IMR-90 (cell line): ENCODE results near the gene TMEM235. TPM values are rescaled to one million over a fixed set of nuclear protein-coding genes. Genes with fewer than 3 reads are reported as not detected.

Experiments
- ATAC-seq: fragments of 200-7000 bp; cut with Tn5 transposase; 2 replicates; pipeline ENCODE4 v1.9.1; 2020; ENCODE audit warnings: low read depth, mild to moderate bottlenecking, moderate library complexity
- BruUV-seq: library from RNA; stranded (reverse); fragments of 400-500 nt; replicated peaks from 2 replicates; lab custom pipeline; 2021; lab: Mats Ljungman, UMichigan
- CTCF ChIA-PET: fragments of 300-600 bp; formaldehyde crosslinking; extraction: SDS; loops from one replicate; lab custom pipeline; 2021; ENCODE audit warnings: antibody characterized with exemption; lab: Yijun Ruan, JAX
- POLR2A ChIA-PET: fragments of 300-600 bp; sonication (Branson Sonifier 250); formaldehyde crosslinking; loops from one replicate; lab custom pipeline; 2022; ENCODE audit warnings: antibody characterized with exemption; ENCODE audit not compliant: unreplicated experiment; lab: Charles Lee
- DNase-seq: peaks from one replicate; pipeline ENCODE4 v3.0.0; 2013
- H2AFZ ChIP-seq: replicated peaks from 2 replicates; pipeline ENCODE3; 2013; ENCODE audit warnings: low read length, mild to moderate bottlenecking; ENCODE audit not compliant: poor library complexity
- H2AK5ac ChIP-seq: 2 replicates; pipeline ENCODE4 v1.6.1; 2013; ENCODE audit warnings: low read depth, low read length, inconsistent platforms
- H2AK9ac ChIP-seq: replicated peaks from 2 replicates; pipeline ENCODE3; 2013; ENCODE audit warnings: mild to moderate bottlenecking, low read depth, low read length, moderate library complexity; ENCODE audit not compliant: poor library complexity
- H2BK120ac ChIP-seq: 2 replicates; pipeline ENCODE4 v1.6.1; 2013; ENCODE audit warnings: low read depth, low read length, inconsistent platforms
- H2BK15ac ChIP-seq: 3 replicates; pipeline ENCODE4 v1.6.1; 2013; ENCODE audit warnings: low read depth, low read length, inconsistent platforms
- H2BK20ac ChIP-seq: 2 replicates; pipeline ENCODE4 v1.6.1; 2013; ENCODE audit warnings: low read depth, mild to moderate bottlenecking, inconsistent platforms, low read length, moderate library complexity
- H2BK5ac ChIP-seq: 2 replicates; pipeline ENCODE4 v1.6.1; 2013; ENCODE audit warnings: mild to moderate bottlenecking, low read depth, low read length, inconsistent platforms; ENCODE audit not compliant: poor library complexity, severe bottlenecking
- H3K14ac ChIP-seq: replicated peaks from 2 replicates; pipeline ENCODE4 v1.6.1; 2013; ENCODE audit warnings: low read depth, low read length, inconsistent platforms
- H3K18ac ChIP-seq: 2 replicates; pipeline ENCODE4 v1.6.1; 2013; ENCODE audit warnings: low read depth, low read length, control low read depth
- H3K23ac ChIP-seq: 2 replicates; pipeline ENCODE4 v1.6.1; 2013; ENCODE audit warnings: low read depth, low read length, inconsistent platforms
- H3K27ac ChIP-seq: 2 replicates; pipeline ENCODE4 v1.5.1; 2013; ENCODE audit warnings: mild to moderate bottlenecking, control low read depth, low read length; ENCODE audit not compliant: insufficient read depth
- H3K27me3 ChIP-seq: 2 replicates; pipeline ENCODE4 v1.6.1; 2013; ENCODE audit warnings: low read length; ENCODE audit not compliant: control insufficient read depth, insufficient read depth
- H3K36me3 ChIP-seq: 2 replicates; pipeline ENCODE4 v1.6.1; 2013; ENCODE audit warnings: low read length, mixed read lengths; ENCODE audit not compliant: control insufficient read depth, insufficient read depth
- H3K4ac ChIP-seq: 2 replicates; pipeline ENCODE4 v1.6.1; 2013; ENCODE audit warnings: low read depth, low read length, inconsistent platforms
- H3K4me1 ChIP-seq: 2 replicates; pipeline ENCODE4 v1.6.1; 2013; ENCODE audit warnings: low read length, mixed read lengths; ENCODE audit not compliant: control insufficient read depth, insufficient read depth
- H3K4me2 ChIP-seq: 2 replicates; pipeline ENCODE4 v1.6.1; 2013; ENCODE audit warnings: low read depth, mild to moderate bottlenecking, control low read depth, low read length, moderate library complexity
- H3K4me3 ChIP-seq: 2 replicates; pipeline ENCODE4 v1.5.1; 2013; ENCODE audit warnings: low read depth, mild to moderate bottlenecking, control low read depth, low read length, moderate library complexity; ENCODE audit not compliant: insufficient read depth
- H3K56ac ChIP-seq: 2 replicates; pipeline ENCODE4 v1.6.1; 2013; ENCODE audit warnings: low read length, inconsistent platforms; ENCODE audit not compliant: insufficient read depth; ENCODE audit errors: extremely low read depth
- H3K79me1 ChIP-seq, 2 experiments: 2 replicates each; pipeline ENCODE4 v1.6.1; 2013; ENCODE audit warnings: low read length in 2 of 2, inconsistent platforms in 1 of 2, low read depth in 1 of 2
- H3K9ac ChIP-seq: 2 replicates; pipeline ENCODE4 v1.6.1; 2013; ENCODE audit warnings: low read depth, low read length, control low read depth
- H3K9me1 ChIP-seq: 2 replicates; pipeline ENCODE4 v1.6.1; 2013; ENCODE audit warnings: low read length, inconsistent platforms; ENCODE audit not compliant: insufficient read depth
- H3K9me3 ChIP-seq: 2 replicates; pipeline ENCODE4 v1.6.1; 2013; ENCODE audit warnings: low read length; ENCODE audit not compliant: control insufficient read depth, insufficient read depth
- H4K20me1 ChIP-seq: 2 replicates; pipeline ENCODE4 v1.6.1; 2013; ENCODE audit warnings: low read length, inconsistent platforms; ENCODE audit not compliant: insufficient read depth
- H4K5ac ChIP-seq: 2 replicates; pipeline ENCODE4 v1.6.1; 2013; ENCODE audit warnings: mild to moderate bottlenecking, low read depth, low read length, control low read depth
- H4K8ac ChIP-seq, 2 experiments: 2 replicates each; pipeline ENCODE4 v1.6.1; 2013; ENCODE audit warnings: low read depth in 2 of 2, low read length in 2 of 2, control low read depth in 1 of 2, inconsistent platforms in 1 of 2
- H4K91ac ChIP-seq: 2 replicates; pipeline ENCODE4 v1.6.1; 2013; ENCODE audit warnings: low read depth, low read length, inconsistent platforms; ENCODE audit not compliant: insufficient read depth
- CEBPB ChIP-seq: IDR thresholded peaks from 2 replicates; pipeline ENCODE4 v1.6.1; 2012; ENCODE audit warnings: low read depth, low read length, improper control_type of control experiment
- CTCF ChIP-seq: conservative IDR thresholded peaks from 2 replicates; pipeline ENCODE4 v1.5.1; 2012; ENCODE audit warnings: mild to moderate bottlenecking, low read depth, low read length, improper control_type of control experiment
- ELK1 ChIP-seq: fragments of 150-350 bp; IDR thresholded peaks from 2 replicates; pipeline ENCODE4 v1.6.1; 2016; ENCODE audit warnings: low read depth, mild to moderate bottlenecking, low read length, moderate library complexity, borderline replicate concordance
- FOS ChIP-seq: fragments of 150-350 bp; IDR thresholded peaks from 2 replicates; pipeline ENCODE4 v1.6.1; 2016; ENCODE audit warnings: low read depth, low read length
- MAZ ChIP-seq: IDR thresholded peaks from 2 replicates; pipeline ENCODE4 v1.6.1; 2012; ENCODE audit warnings: low read depth, mild to moderate bottlenecking, low read length, improper control_type of control experiment, moderate library complexity, borderline replicate concordance
- MXI1 ChIP-seq: IDR thresholded peaks from 2 replicates; pipeline ENCODE4 v1.6.1; 2012; ENCODE audit warnings: low read depth, mild to moderate bottlenecking, low read length, moderate library complexity, borderline replicate concordance
- NFE2L2 ChIP-seq: fragments of 150-350 bp; IDR thresholded peaks from 2 replicates; pipeline ENCODE4 v1.6.1; 2016; ENCODE audit warnings: low read depth, mild to moderate bottlenecking, low read length
- POLR2A ChIP-seq: IDR thresholded peaks from 2 replicates; pipeline ENCODE4 v1.6.1; 2012; ENCODE audit warnings: mild to moderate bottlenecking, low read depth, low read length
- RAD21 ChIP-seq: IDR thresholded peaks from 2 replicates; pipeline ENCODE4 v1.6.1; 2012; ENCODE audit warnings: low read length, improper control_type of control experiment
- RFX5 ChIP-seq: IDR thresholded peaks from 2 replicates; pipeline ENCODE4 v1.8.0; 2012; ENCODE audit warnings: low read depth, mild to moderate bottlenecking, low read length, moderate library complexity
- SMC3 ChIP-seq: fragments of 150-350 bp; IDR thresholded peaks from 2 replicates; pipeline ENCODE4 v1.6.1; 2016; ENCODE audit warnings: low read depth, mild to moderate bottlenecking, antibody characterized with exemption, low read length, moderate library complexity
- USF2 ChIP-seq: fragments of 150-350 bp; IDR thresholded peaks from 2 replicates; pipeline ENCODE4 v1.6.1; 2017; ENCODE audit warnings: mild to moderate bottlenecking, antibody characterized with exemption, low read length, low read depth
- WGBS, 2 experiments: methylation state at CpG; one replicate each; pipeline versions ENCODE4 v1.1.5 to v1.1.7; 2013; ENCODE audit warnings: missing lambda C conversion rate in 2 of 2; ENCODE audit not compliant: insufficient read length in 1 of 2; ENCODE audit errors: extremely low coverage in 2 of 2; 5-methylcytosine and 5-hydroxymethylcytosine counted together
- dilution Hi-C: fragments of 300-500 bp; cut with HindIII; formaldehyde crosslinking; loops from one replicate; pipeline ENCODE4 v1.14.3; 2018; ENCODE audit warnings: low sequenced_read_pairs; ENCODE audit not compliant: unreplicated experiment
- in situ Hi-C: fragments of 300-500 bp; cut with MboI; formaldehyde crosslinking; loops from 3 replicates; pipeline ENCODE4 v1.14.3; 2019; ENCODE audit warnings: low sequenced_read_pairs, inconsistent platforms, mixed read lengths
- intact Hi-C: fragments of 100-400 bp; cut with micrococcal nuclease; formaldehyde crosslinking; loops from 2 replicates; pipeline ENCODE4 v1.10.0; 2022
- polyA plus RNA-seq, 3 experiments: library from polyadenylated mRNA; depleted of rRNA; stranded (reverse); fragments of >200 nt; gene quantifications; 2 replicates each; pipeline ENCODE4 v1.2.3, GENCODE V29; 2012; ENCODE audit warnings: low replicate concordance in 1 of 3
- total RNA-seq: library from RNA; depleted of rRNA; stranded (reverse); fragments of >200 nt; gene quantifications from 2 replicates; pipeline ENCODE4 v1.2.3, GENCODE V29; 2012

TMEM235 gene
- total and polyA plus RNA-seq, 2 of the 4 experiments (the other 2 are of a cell fraction): not detected

GRCh38 chr17:78197147-78197832 lies 34.1 kb upstream of the TMEM235 start (continued):
- no peak for TF ChIP-seq USF2
- no peak for TF ChIP-seq SMC3
- TF ChIP-seq RAD21: no peak
- no peak for TF ChIP-seq POLR2A

- POLR2A ChIA-PET: no interaction called here
- CTCF ChIA-PET: no interaction called here
- dilution Hi-C loops (no loop called here), in situ Hi-C loops (no loop called here), intact Hi-C loops (no loop called here)
- Histone ChIP-seq H3K9me1 (peaks cover 7% of the 10 kb centered on the region), H3K4me3 (no peak overlapping the region), H2BK120ac (no peak overlapping the region), H2AFZ (no peak overlapping the region), H3K9ac (no peak overlapping the region), H3K9me3 (no peaks in the 10 kb centered on the region), H2BK5ac (no peak overlapping the region), H2AK5ac (no peak overlapping the region), H3K23ac (no peak overlapping the region), H3K27me3 (no peaks in the 10 kb centered on the region), H3K4me1 (no peaks in the 10 kb centered on the region), H3K27ac (no peak overlapping the region), H2BK20ac (no peak overlapping the region), H4K8ac (no peak overlapping the region), H3K56ac (no peak overlapping the region), H2AK9ac (no peak overlapping the region), H4K20me1 (no peaks in the 10 kb centered on the region), H3K14ac (no peak overlapping the region), H2BK15ac (no peak overlapping the region), H4K91ac (no peak overlapping the region), H3K4me2 (no peak overlapping the region), H4K5ac (no peak overlapping the region), H3K4ac (no peak overlapping the region), H3K36me3 (peaks cover 6% of the 10 kb centered on the region), H3K79me1 (peaks cover 0 to 3% of the 10 kb centered on the region in 2 experiments; a peak in 2 of 4 replicates), H3K18ac (no peak overlapping the region)
- no TSS peak for BruUV-seq
- ATAC-seq: no peak
- DNase-seq: no peak
- 74% methylated on average over 3 of the region's 6 CpGs; no CpG with 5 or more reads in 1 of the 2 experiments for WGBS, 2 experiments
- TF ChIP-seq RAD21 (no peak), NFE2L2 (no peak), RFX5 (no peak), MAZ (no peak), SMC3 (no peak), CEBPB (no peak), MXI1 (no peak), FOS (no peak), ELK1 (no peak), CTCF (no peak)
Observed at GRCh38 chr17:78200451-78200850, 31.0 kb upstream of the TMEM235 start.
